DND-41 (cell line): ENCODE measurements around the gene CTSO.
"Not testable (repeated sequence)": the region's sequence is repeated elsewhere in the genome, so short reads cannot be mapped to it uniquely, and the experiment has no call there.

Experiments
- EZH2 ChIP-seq: IDR thresholded peaks from 3 replicates; pipeline ENCODE4 v1.6.1; 2012; ENCODE audit warnings: borderline replicate concordance, low read depth, mild to moderate bottlenecking, moderate library complexity, low read length, inconsistent platforms; ENCODE audit not compliant: severe bottlenecking
- TF ChIP-seq, protein P1 (sequence below): IDR thresholded peaks from 2 replicates; pipeline ENCODE4 v1.5.1; 2012; ENCODE audit warnings: borderline replicate concordance, low read length, moderate library complexity, mild to moderate bottlenecking; ENCODE audit not compliant: poor library complexity, severe bottlenecking; ENCODE audit errors: extremely low read depth

DNA sequence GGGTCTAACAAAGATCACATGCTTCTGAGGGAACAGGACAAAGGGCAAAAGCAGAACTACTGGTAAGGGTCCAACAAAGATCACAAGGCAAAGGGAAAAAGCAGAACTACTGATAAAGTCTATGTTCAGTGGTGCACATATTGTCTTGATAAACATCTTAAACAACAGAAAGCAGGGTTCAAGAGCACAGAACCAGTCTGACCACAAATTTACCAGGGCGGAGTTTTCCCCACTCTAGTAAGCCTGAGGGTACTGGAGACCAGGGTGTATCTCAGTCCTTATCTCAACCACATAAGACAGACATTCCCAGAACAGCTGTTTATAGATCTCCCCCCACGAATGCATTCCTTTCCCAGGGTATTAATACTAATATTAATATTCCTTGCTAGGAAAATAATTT lies 55.3 kb downstream of the CTSO start:
- TF ChIP-seq, protein P1, sequence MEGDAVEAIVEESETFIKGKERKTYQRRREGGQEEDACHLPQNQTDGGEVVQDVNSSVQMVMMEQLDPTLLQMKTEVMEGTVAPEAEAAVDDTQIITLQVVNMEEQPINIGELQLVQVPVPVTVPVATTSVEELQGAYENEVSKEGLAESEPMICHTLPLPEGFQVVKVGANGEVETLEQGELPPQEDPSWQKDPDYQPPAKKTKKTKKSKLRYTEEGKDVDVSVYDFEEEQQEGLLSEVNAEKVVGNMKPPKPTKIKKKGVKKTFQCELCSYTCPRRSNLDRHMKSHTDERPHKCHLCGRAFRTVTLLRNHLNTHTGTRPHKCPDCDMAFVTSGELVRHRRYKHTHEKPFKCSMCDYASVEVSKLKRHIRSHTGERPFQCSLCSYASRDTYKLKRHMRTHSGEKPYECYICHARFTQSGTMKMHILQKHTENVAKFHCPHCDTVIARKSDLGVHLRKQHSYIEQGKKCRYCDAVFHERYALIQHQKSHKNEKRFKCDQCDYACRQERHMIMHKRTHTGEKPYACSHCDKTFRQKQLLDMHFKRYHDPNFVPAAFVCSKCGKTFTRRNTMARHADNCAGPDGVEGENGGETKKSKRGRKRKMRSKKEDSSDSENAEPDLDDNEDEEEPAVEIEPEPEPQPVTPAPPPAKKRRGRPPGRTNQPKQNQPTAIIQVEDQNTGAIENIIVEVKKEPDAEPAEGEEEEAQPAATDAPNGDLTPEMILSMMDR = not testable (repeated sequence)
- not testable (repeated sequence) for TF ChIP-seq EZH2
